IMR-90 (cell line): Measurements from ENCODE around the gene COL23A1. TPM values are rescaled to one million over a fixed set of nuclear protein-coding genes. Genes with fewer than 3 reads are reported as not detected.

Source experiments
- ATAC-seq: fragments of 200-7000 bp; cut with Tn5 transposase; 2 replicates; pipeline ENCODE4 v1.9.1; 2020; ENCODE audit warnings: low read depth, mild to moderate bottlenecking, moderate library complexity
- BruUV-seq: library from RNA; stranded (reverse); fragments of 400-500 nt; replicated peaks from 2 replicates; lab custom pipeline; 2021; lab: Mats Ljungman, UMichigan
- CTCF ChIA-PET: fragments of 300-600 bp; formaldehyde crosslinking; extraction: SDS; loops from one replicate; lab custom pipeline; 2021; ENCODE audit warnings: antibody characterized with exemption; lab: Yijun Ruan, JAX
- POLR2A ChIA-PET: fragments of 300-600 bp; sonication (Branson Sonifier 250); formaldehyde crosslinking; loops from one replicate; lab custom pipeline; 2022; ENCODE audit warnings: antibody characterized with exemption; ENCODE audit not compliant: unreplicated experiment; lab: Charles Lee
- DNase-seq: peaks from one replicate; pipeline ENCODE4 v3.0.0; 2013
- H2AFZ ChIP-seq: replicated peaks from 2 replicates; pipeline ENCODE3; 2013; ENCODE audit warnings: low read length, mild to moderate bottlenecking; ENCODE audit not compliant: poor library complexity
- H2AK5ac ChIP-seq: 2 replicates; pipeline ENCODE4 v1.6.1; 2013; ENCODE audit warnings: low read depth, low read length, inconsistent platforms
- H2AK9ac ChIP-seq: replicated peaks from 2 replicates; pipeline ENCODE3; 2013; ENCODE audit warnings: mild to moderate bottlenecking, low read depth, low read length, moderate library complexity; ENCODE audit not compliant: poor library complexity
- H2BK120ac ChIP-seq: 2 replicates; pipeline ENCODE4 v1.6.1; 2013; ENCODE audit warnings: low read depth, low read length, inconsistent platforms
- H2BK15ac ChIP-seq: 3 replicates; pipeline ENCODE4 v1.6.1; 2013; ENCODE audit warnings: low read depth, low read length, inconsistent platforms
- H2BK20ac ChIP-seq: 2 replicates; pipeline ENCODE4 v1.6.1; 2013; ENCODE audit warnings: low read depth, mild to moderate bottlenecking, inconsistent platforms, low read length, moderate library complexity
- H2BK5ac ChIP-seq: 2 replicates; pipeline ENCODE4 v1.6.1; 2013; ENCODE audit warnings: mild to moderate bottlenecking, low read depth, low read length, inconsistent platforms; ENCODE audit not compliant: poor library complexity, severe bottlenecking
- H3K14ac ChIP-seq: replicated peaks from 2 replicates; pipeline ENCODE4 v1.6.1; 2013; ENCODE audit warnings: low read depth, low read length, inconsistent platforms
- H3K18ac ChIP-seq: 2 replicates; pipeline ENCODE4 v1.6.1; 2013; ENCODE audit warnings: low read depth, low read length, control low read depth
- H3K23ac ChIP-seq: 2 replicates; pipeline ENCODE4 v1.6.1; 2013; ENCODE audit warnings: low read depth, low read length, inconsistent platforms
- H3K27ac ChIP-seq: 2 replicates; pipeline ENCODE4 v1.5.1; 2013; ENCODE audit warnings: mild to moderate bottlenecking, control low read depth, low read length; ENCODE audit not compliant: insufficient read depth
- H3K27me3 ChIP-seq: 2 replicates; pipeline ENCODE4 v1.6.1; 2013; ENCODE audit warnings: low read length; ENCODE audit not compliant: control insufficient read depth, insufficient read depth
- H3K36me3 ChIP-seq: 2 replicates; pipeline ENCODE4 v1.6.1; 2013; ENCODE audit warnings: low read length, mixed read lengths; ENCODE audit not compliant: control insufficient read depth, insufficient read depth
- H3K4ac ChIP-seq: 2 replicates; pipeline ENCODE4 v1.6.1; 2013; ENCODE audit warnings: low read depth, low read length, inconsistent platforms
- H3K4me1 ChIP-seq: 2 replicates; pipeline ENCODE4 v1.6.1; 2013; ENCODE audit warnings: low read length, mixed read lengths; ENCODE audit not compliant: control insufficient read depth, insufficient read depth
- H3K4me2 ChIP-seq: 2 replicates; pipeline ENCODE4 v1.6.1; 2013; ENCODE audit warnings: low read depth, mild to moderate bottlenecking, control low read depth, low read length, moderate library complexity
- H3K4me3 ChIP-seq: 2 replicates; pipeline ENCODE4 v1.5.1; 2013; ENCODE audit warnings: low read depth, mild to moderate bottlenecking, control low read depth, low read length, moderate library complexity; ENCODE audit not compliant: insufficient read depth
- H3K56ac ChIP-seq: 2 replicates; pipeline ENCODE4 v1.6.1; 2013; ENCODE audit warnings: low read length, inconsistent platforms; ENCODE audit not compliant: insufficient read depth; ENCODE audit errors: extremely low read depth
- H3K79me1 ChIP-seq, 2 experiments: 2 replicates each; pipeline ENCODE4 v1.6.1; 2013; ENCODE audit warnings: low read length in 2 of 2, inconsistent platforms in 1 of 2, low read depth in 1 of 2
- H3K9ac ChIP-seq: 2 replicates; pipeline ENCODE4 v1.6.1; 2013; ENCODE audit warnings: low read depth, low read length, control low read depth
- H3K9me1 ChIP-seq: 2 replicates; pipeline ENCODE4 v1.6.1; 2013; ENCODE audit warnings: low read length, inconsistent platforms; ENCODE audit not compliant: insufficient read depth
- H3K9me3 ChIP-seq: 2 replicates; pipeline ENCODE4 v1.6.1; 2013; ENCODE audit warnings: low read length; ENCODE audit not compliant: control insufficient read depth, insufficient read depth
- H4K20me1 ChIP-seq: 2 replicates; pipeline ENCODE4 v1.6.1; 2013; ENCODE audit warnings: low read length, inconsistent platforms; ENCODE audit not compliant: insufficient read depth
- H4K5ac ChIP-seq: 2 replicates; pipeline ENCODE4 v1.6.1; 2013; ENCODE audit warnings: mild to moderate bottlenecking, low read depth, low read length, control low read depth
- H4K8ac ChIP-seq, 2 experiments: 2 replicates each; pipeline ENCODE4 v1.6.1; 2013; ENCODE audit warnings: low read depth in 2 of 2, low read length in 2 of 2, control low read depth in 1 of 2, inconsistent platforms in 1 of 2
- H4K91ac ChIP-seq: 2 replicates; pipeline ENCODE4 v1.6.1; 2013; ENCODE audit warnings: low read depth, low read length, inconsistent platforms; ENCODE audit not compliant: insufficient read depth
- BHLHE40 ChIP-seq: fragments of 150-350 bp; IDR thresholded peaks from 2 replicates; pipeline ENCODE4 v1.6.1; 2016; ENCODE audit warnings: mild to moderate bottlenecking, low read depth, low read length
- CEBPB ChIP-seq: IDR thresholded peaks from 2 replicates; pipeline ENCODE4 v1.6.1; 2012; ENCODE audit warnings: low read depth, low read length, improper control_type of control experiment
- CHD1 ChIP-seq: IDR thresholded peaks from 2 replicates; pipeline ENCODE4 v1.6.1; 2012; ENCODE audit warnings: low read depth, low read length, improper control_type of control experiment
- CTCF ChIP-seq: conservative IDR thresholded peaks from 2 replicates; pipeline ENCODE4 v1.5.1; 2012; ENCODE audit warnings: mild to moderate bottlenecking, low read depth, low read length, improper control_type of control experiment
- ELK1 ChIP-seq: fragments of 150-350 bp; IDR thresholded peaks from 2 replicates; pipeline ENCODE4 v1.6.1; 2016; ENCODE audit warnings: low read depth, mild to moderate bottlenecking, low read length, moderate library complexity, borderline replicate concordance
- FOS ChIP-seq: fragments of 150-350 bp; IDR thresholded peaks from 2 replicates; pipeline ENCODE4 v1.6.1; 2016; ENCODE audit warnings: low read depth, low read length
- MAFK ChIP-seq: IDR thresholded peaks from 2 replicates; pipeline ENCODE4 v1.6.1; 2012; ENCODE audit warnings: low read depth, low read length, improper control_type of control experiment
- MAZ ChIP-seq: IDR thresholded peaks from 2 replicates; pipeline ENCODE4 v1.6.1; 2012; ENCODE audit warnings: low read depth, mild to moderate bottlenecking, low read length, improper control_type of control experiment, moderate library complexity, borderline replicate concordance
- MXI1 ChIP-seq: IDR thresholded peaks from 2 replicates; pipeline ENCODE4 v1.6.1; 2012; ENCODE audit warnings: low read depth, mild to moderate bottlenecking, low read length, moderate library complexity, borderline replicate concordance
- NFE2L2 ChIP-seq: fragments of 150-350 bp; IDR thresholded peaks from 2 replicates; pipeline ENCODE4 v1.6.1; 2016; ENCODE audit warnings: low read depth, mild to moderate bottlenecking, low read length
- POLR2A ChIP-seq: IDR thresholded peaks from 2 replicates; pipeline ENCODE4 v1.6.1; 2012; ENCODE audit warnings: mild to moderate bottlenecking, low read depth, low read length
- RAD21 ChIP-seq: IDR thresholded peaks from 2 replicates; pipeline ENCODE4 v1.6.1; 2012; ENCODE audit warnings: low read length, improper control_type of control experiment
- RCOR1 ChIP-seq: IDR thresholded peaks from 2 replicates; pipeline ENCODE4 v1.6.1; 2012; ENCODE audit warnings: mild to moderate bottlenecking, low read length, improper control_type of control experiment; ENCODE audit not compliant: insufficient replicate concordance
- RFX5 ChIP-seq: IDR thresholded peaks from 2 replicates; pipeline ENCODE4 v1.8.0; 2012; ENCODE audit warnings: low read depth, mild to moderate bottlenecking, low read length, moderate library complexity
- SMC3 ChIP-seq: fragments of 150-350 bp; IDR thresholded peaks from 2 replicates; pipeline ENCODE4 v1.6.1; 2016; ENCODE audit warnings: low read depth, mild to moderate bottlenecking, antibody characterized with exemption, low read length, moderate library complexity
- USF2 ChIP-seq: fragments of 150-350 bp; IDR thresholded peaks from 2 replicates; pipeline ENCODE4 v1.6.1; 2017; ENCODE audit warnings: mild to moderate bottlenecking, antibody characterized with exemption, low read length, low read depth
- WGBS, 2 experiments: methylation state at CpG; one replicate each; pipeline versions ENCODE4 v1.1.5 to v1.1.7; 2013; ENCODE audit warnings: missing lambda C conversion rate in 2 of 2; ENCODE audit not compliant: insufficient read length in 1 of 2; ENCODE audit errors: extremely low coverage in 2 of 2; 5-methylcytosine and 5-hydroxymethylcytosine counted together
- dilution Hi-C: fragments of 300-500 bp; cut with HindIII; formaldehyde crosslinking; loops from one replicate; pipeline ENCODE4 v1.14.3; 2018; ENCODE audit warnings: low sequenced_read_pairs; ENCODE audit not compliant: unreplicated experiment
- in situ Hi-C: fragments of 300-500 bp; cut with MboI; formaldehyde crosslinking; loops from 3 replicates; pipeline ENCODE4 v1.14.3; 2019; ENCODE audit warnings: low sequenced_read_pairs, inconsistent platforms, mixed read lengths
- intact Hi-C: fragments of 100-400 bp; cut with micrococcal nuclease; formaldehyde crosslinking; loops from 2 replicates; pipeline ENCODE4 v1.10.0; 2022
- polyA plus RNA-seq, 3 experiments: library from polyadenylated mRNA; depleted of rRNA; stranded (reverse); fragments of >200 nt; gene quantifications; 2 replicates each; pipeline ENCODE4 v1.2.3, GENCODE V29; 2012; ENCODE audit warnings: low replicate concordance in 1 of 3
- total RNA-seq: library from RNA; depleted of rRNA; stranded (reverse); fragments of >200 nt; gene quantifications from 2 replicates; pipeline ENCODE4 v1.2.3, GENCODE V29; 2012

COL23A1 gene
- total and polyA plus RNA-seq, 2 of the 4 experiments (the other 2 are of a cell fraction) = not detected

- intact Hi-C loops (no loop called here), dilution Hi-C loops (no loop called here)
- BruUV-seq = no TSS peak
Measured at GRCh38 chr5:178398901-178399700, 191.1 kb downstream of the COL23A1 start.

More at GRCh38 chr5:178398901-178399700, 191.1 kb downstream of the COL23A1 start:
- Histone ChIP-seq H3K27ac (no peak overlapping the region), H2AK5ac (no peak overlapping the region), H3K27me3 (no peaks in the 10 kb centered on the region; the same call in 1 of the 2 replicates), H4K20me1 (no peaks in the 10 kb centered on the region), H3K4me2 (no peak overlapping the region), H2BK20ac (no peak overlapping the region), H3K9me3 (peaks cover 25% of the 10 kb centered on the region), H4K8ac (no peak overlapping the region), H3K4ac (no peak overlapping the region), H4K91ac (no peak overlapping the region), H3K18ac (no peak overlapping the region), H2BK120ac (no peak overlapping the region), H2AFZ (no peak overlapping the region), H3K9ac (no peak overlapping the region), H3K9me1 (no peaks in the 10 kb centered on the region), H3K56ac (no peak overlapping the region), H3K79me1 (no peaks in the 10 kb centered on the region), H2AK9ac (no peak overlapping the region), H2BK15ac (no peak overlapping the region), H2BK5ac (no peak overlapping the region), H3K4me3 (no peak overlapping the region), H3K14ac (no peak overlapping the region), H3K36me3 (no peaks in the 10 kb centered on the region), H3K4me1 (no peaks in the 10 kb centered on the region), H4K5ac (no peak overlapping the region), H3K23ac (no peak overlapping the region)
- ATAC-seq = no peak
- in situ Hi-C loops = no loop called here
- POLR2A ChIA-PET = no interaction called here
- no peak for DNase-seq
- no CpG with 5 or more reads among the region's 15 CpGs for WGBS, 2 experiments
- CTCF ChIA-PET = no interaction called here
- TF ChIP-seq FOS = no peak
- TF ChIP-seq RAD21 = no peak
- TF ChIP-seq CTCF = no peak
- no peak for TF ChIP-seq RCOR1
- no peak for TF ChIP-seq MAFK
- TF ChIP-seq POLR2A = no peak
- no peak for TF ChIP-seq CHD1
- TF ChIP-seq MXI1 = no peak
- no peak for TF ChIP-seq USF2
- TF ChIP-seq RFX5 = no peak
- TF ChIP-seq MAZ = no peak
- TF ChIP-seq SMC3 = no peak
- TF ChIP-seq CEBPB = no peak
- TF ChIP-seq ELK1 = no peak
- no peak for TF ChIP-seq BHLHE40
- TF ChIP-seq NFE2L2 = no peak
